PC-3 (cell line): ENCODE measurements around the gene GFER.

Source experiments
- CTCF ChIP-seq: fragments of 300-600 bp; sonication (generic); conservative IDR thresholded peaks from 2 replicates; pipeline ENCODE4 v1.5.1; 2017; ENCODE audit warnings: antibody characterized with exemption, low read depth, mild to moderate bottlenecking, low read length
- EZH2 ChIP-seq: fragments of 300-600 bp; sonication (generic); IDR thresholded peaks from one replicate; pipeline ENCODE4 v1.6.1; 2017; ENCODE audit warnings: antibody characterized with exemption, mild to moderate bottlenecking, low read length; ENCODE audit not compliant: unreplicated experiment

- no peak for TF ChIP-seq CTCF
- no peak for TF ChIP-seq EZH2
Observed at GRCh38 chr16:1942047-1942809, 41.8 kb upstream of the GFER start.
